Fibroblast of lung (primary cell): ENCODE data around the gene SMAP1. TPM values are rescaled to one million over a fixed set of nuclear protein-coding genes. Genes with fewer than 3 reads are reported as not detected.

Experiments
- DNase-seq, 2 donors: peaks; one replicate each; pipeline versions ENCODE4 v3.0.0 to v3.0.0-alpha.2; 2010; ENCODE audit warnings: low read depth in 2 of 2
- H2AFZ ChIP-seq: 2 replicates; pipeline ENCODE4 v1.5.1; 2012; ENCODE audit warnings: low read length, control low read depth, inconsistent platforms
- H3K27ac ChIP-seq: 2 replicates; pipeline ENCODE4 v1.5.1; 2011; ENCODE audit warnings: low read length, control low read depth; ENCODE audit not compliant: insufficient read depth
- H3K27me3 ChIP-seq: 2 replicates; pipeline ENCODE4 v1.5.1; 2011; ENCODE audit warnings: mild to moderate bottlenecking, low read length; ENCODE audit not compliant: control insufficient read depth, insufficient read depth
- H3K36me3 ChIP-seq: 2 replicates; pipeline ENCODE4 v1.5.1; 2011; ENCODE audit warnings: low read length; ENCODE audit not compliant: control insufficient read depth, insufficient read depth
- H3K4me1 ChIP-seq: 2 replicates; pipeline ENCODE4 v1.5.1; 2011; ENCODE audit warnings: low read length; ENCODE audit not compliant: control insufficient read depth, insufficient read depth; ENCODE audit errors: extremely low read depth
- H3K4me2 ChIP-seq: 2 replicates; pipeline ENCODE4 v1.5.1; 2011; ENCODE audit warnings: low read length, control low read depth; ENCODE audit not compliant: insufficient read depth; ENCODE audit errors: extremely low read depth
- H3K4me3 ChIP-seq, 4 experiments: fragments of 200-600 bp in 1 of 4; sonication (generic) in 1 of 4; replicated peaks in 1 of 4; 2 replicates each; pipeline ENCODE4 v1.5.1; 2011 to 2016; ENCODE audit warnings: low read length in 4 of 4, low read depth in 3 of 4, mild to moderate bottlenecking in 3 of 4, control low read depth in 2 of 4, inconsistent platforms in 1 of 4, mixed read lengths in 1 of 4; ENCODE audit not compliant: insufficient read depth in 1 of 4; ENCODE audit errors: control extremely low read depth in 1 of 4
- H3K79me2 ChIP-seq: 2 replicates; pipeline ENCODE4 v1.5.1; 2012; ENCODE audit warnings: mild to moderate bottlenecking, low read length, inconsistent platforms; ENCODE audit not compliant: control insufficient read depth, insufficient read depth
- H3K9ac ChIP-seq: 2 replicates; pipeline ENCODE4 v1.5.1; 2011; ENCODE audit warnings: mild to moderate bottlenecking, low read length, control low read depth; ENCODE audit not compliant: insufficient read depth
- H3K9me3 ChIP-seq: 2 replicates; pipeline ENCODE4 v1.5.1; 2012; ENCODE audit warnings: low read depth, low read length; ENCODE audit not compliant: control insufficient read depth, insufficient read depth
- H4K20me1 ChIP-seq: 2 replicates; pipeline ENCODE4 v1.5.1; 2011; ENCODE audit warnings: low read length; ENCODE audit not compliant: control insufficient read depth, insufficient read depth; ENCODE audit errors: extremely low read depth
- CTCF ChIP-seq, 2 donors: IDR thresholded peaks in 1 of 2; conservative IDR thresholded peaks in 1 of 2; 1 replicate in 1 of 2; 2 replicates in 1 of 2; pipeline ENCODE4 v1.5.1; 2011 to 2012; ENCODE audit warnings: low read length in 2 of 2, control low read depth in 1 of 2, inconsistent platforms in 1 of 2, low read depth in 1 of 2, mild to moderate bottlenecking in 1 of 2
- EZH2 ChIP-seq: IDR thresholded peaks from 2 replicates; pipeline ENCODE4 v1.5.1; 2012; ENCODE audit warnings: low read length, control low read depth, mild to moderate bottlenecking; ENCODE audit errors: missing control alignments
- polyA plus RNA-seq, 2 donors: library from polyadenylated mRNA; depleted of rRNA in 1 of 2; stranded (reverse) in 1 of 2; unstranded in 1 of 2; fragments of >200 nt; gene quantifications; 2 replicates each; pipeline ENCODE4 v1.2.1, GENCODE V29; 2011 to 2012; ENCODE audit warnings: missing spikeins in 1 of 2
- total RNA-seq: library from RNA; depleted of rRNA; stranded (reverse); fragments of >200 nt; gene quantifications from 2 replicates; pipeline ENCODE4 v1.2.1, GENCODE V29; 2014

SMAP1 gene
- total and polyA plus RNA-seq, 2 donors (not counting 1 experiment from before 2014, with no cell fraction given) = 18.3 to 25.7 TPM

- no peak for TF ChIP-seq EZH2
- no peak for TF ChIP-seq CTCF (conservative IDR thresholded peaks at IDR 0.05 in 1 of 2, IDR thresholded peaks at IDR 0.05 in 1 of 2; ENCODE audit: low read depth in 1 of 2, low read length in 2 of 2)
- no peaks in the 10 kb centered on the region for H3K9me3 ChIP-seq
- no peak overlapping the region for H3K27ac ChIP-seq
Measured at GRCh38 chr6:70852667-70853246, 185.1 kb downstream of the SMAP1 start.

GRCh38 chr6:70857387-70858077, 189.8 kb downstream of the SMAP1 start:
- H3K9ac ChIP-seq = no peak overlapping the region
- DNase-seq = no peak

More at GRCh38 chr6:70852667-70853246, 185.1 kb downstream of the SMAP1 start:
- H4K20me1 ChIP-seq = no peaks in the 10 kb centered on the region
- H3K4me2 ChIP-seq = no peak overlapping the region
- H3K9ac ChIP-seq = no peak overlapping the region
- H3K36me3 ChIP-seq = no peaks in the 10 kb centered on the region
- no peaks in the 10 kb centered on the region for H3K79me2 ChIP-seq
- H3K4me3 ChIP-seq = no peak overlapping the region
- H2AFZ ChIP-seq = no peak overlapping the region
- H3K27me3 ChIP-seq = no peaks in the 10 kb centered on the region
- H3K4me1 ChIP-seq = no peaks in the 10 kb centered on the region
- DNase-seq = no peak

GRCh38 chr6:70860045-70860444, 192.4 kb downstream of the SMAP1 start:
- H3K27me3 ChIP-seq = no peaks in the 10 kb centered on the region
- H3K4me1 ChIP-seq = no peaks in the 10 kb centered on the region
- H3K9me3 ChIP-seq = no peaks in the 10 kb centered on the region
- H3K27ac ChIP-seq = no peak overlapping the region
- no peak overlapping the region for H3K9ac ChIP-seq
- H2AFZ ChIP-seq = no peak overlapping the region
- no peak overlapping the region for H3K4me3 ChIP-seq
- TF ChIP-seq CTCF (conservative IDR thresholded peaks at IDR 0.05 in 1 of 2, IDR thresholded peaks at IDR 0.05 in 1 of 2; ENCODE audit: low read depth in 1 of 2, low read length in 2 of 2) = no peak
- no peak for TF ChIP-seq EZH2
- H3K4me2 ChIP-seq = no peak overlapping the region
- peak in 1 of 2 donors; percentile 29 for DNase-seq
- no peaks in the 10 kb centered on the region for H3K36me3 ChIP-seq
- H4K20me1 ChIP-seq = no peaks in the 10 kb centered on the region
- no peaks in the 10 kb centered on the region for H3K79me2 ChIP-seq

More at GRCh38 chr6:70857387-70858077, 189.8 kb downstream of the SMAP1 start:
- Histone ChIP-seq H3K27me3 (no peaks in the 10 kb centered on the region), H4K20me1 (no peaks in the 10 kb centered on the region), H3K4me2 (no peak overlapping the region), H3K27ac (no peak overlapping the region), H3K4me1 (no peaks in the 10 kb centered on the region), H3K79me2 (no peaks in the 10 kb centered on the region), H3K9me3 (no peaks in the 10 kb centered on the region), H3K36me3 (no peaks in the 10 kb centered on the region), H3K4me3 (no peak overlapping the region), H2AFZ (no peak overlapping the region)
- TF ChIP-seq CTCF (conservative IDR thresholded peaks at IDR 0.05 in 1 of 2, IDR thresholded peaks at IDR 0.05 in 1 of 2; ENCODE audit: low read depth in 1 of 2, low read length in 2 of 2) (no peak), EZH2 (no peak)
